NCI-H345 treated with DMSO at 0.1 percent for 48 hours (cell line): ENCODE data around the gene HTR1E.
"Not testable (repeated sequence)": the region's sequence is repeated elsewhere in the genome, so short reads cannot be mapped to it uniquely, and the experiment has no call there.

Source experiments
- DNase-seq: peaks from one replicate; lab custom pipeline; 2025; ENCODE audit not compliant: unreplicated experiment; lab: John Stamatoyannopoulos, UW

The HTR1E gene

GRCh38 chr6:86937219-86938079 lies at the start of gene HTR1E:
Gene HTR1E (plus strand): TSS chr6:86937528. CDS start chr6:87015335, 77,807 bp downstream.
- DNase-seq: no peak

DNA sequence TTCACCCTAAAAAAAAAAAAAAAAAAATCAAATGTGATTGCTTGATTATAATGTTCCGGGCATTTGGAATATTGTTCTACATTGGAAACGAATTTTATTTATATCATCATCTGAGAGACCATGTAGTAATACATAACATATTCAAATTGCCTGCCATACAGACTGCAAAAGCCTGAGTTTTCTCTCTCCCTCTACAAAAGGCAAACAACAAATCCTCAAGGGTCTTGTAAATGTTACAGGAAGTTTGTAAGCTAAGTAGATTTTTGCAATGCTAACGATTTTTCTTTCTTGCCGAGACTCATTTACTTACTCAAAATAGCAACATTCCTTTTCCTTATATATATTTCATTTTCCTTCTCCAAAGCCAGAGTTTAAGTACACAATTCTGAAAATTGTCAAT lies 49.0 kb upstream of the HTR1E start:
- DNase-seq: no peak

DNA sequence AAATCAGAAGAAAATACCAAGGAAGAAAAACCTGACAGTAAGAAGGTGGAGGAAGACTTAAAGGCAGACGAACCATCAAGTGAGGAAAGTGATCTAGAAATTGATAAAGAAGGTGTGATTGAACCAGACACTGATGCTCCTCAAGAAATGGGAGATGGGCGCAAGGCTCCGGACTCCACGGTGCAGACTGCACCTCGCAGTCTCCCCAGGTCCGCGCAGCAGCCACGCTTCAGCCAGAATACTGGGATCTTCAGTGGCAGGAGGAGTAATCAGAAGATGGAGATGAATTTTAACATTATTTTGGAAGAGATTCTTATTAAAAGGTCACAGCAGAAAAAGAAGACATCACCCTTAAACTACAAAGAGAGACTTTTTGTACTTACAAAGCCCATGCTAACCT lies 40.1 kb upstream of the HTR1E start:
- DNase-seq: not testable (repeated sequence)

GRCh38 chr6:86913795-86914194 lies 23.5 kb upstream of the HTR1E start:
- DNase-seq: no peak

- no peak for DNase-seq
These were observed 20.9 kb upstream of the HTR1E start for GRCh38 chr6:86916393-86916792.

GRCh38 chr6:86927138-86927537 lies 10.2 kb upstream of the HTR1E start:
- DNase-seq: not testable (repeated sequence)

DNA sequence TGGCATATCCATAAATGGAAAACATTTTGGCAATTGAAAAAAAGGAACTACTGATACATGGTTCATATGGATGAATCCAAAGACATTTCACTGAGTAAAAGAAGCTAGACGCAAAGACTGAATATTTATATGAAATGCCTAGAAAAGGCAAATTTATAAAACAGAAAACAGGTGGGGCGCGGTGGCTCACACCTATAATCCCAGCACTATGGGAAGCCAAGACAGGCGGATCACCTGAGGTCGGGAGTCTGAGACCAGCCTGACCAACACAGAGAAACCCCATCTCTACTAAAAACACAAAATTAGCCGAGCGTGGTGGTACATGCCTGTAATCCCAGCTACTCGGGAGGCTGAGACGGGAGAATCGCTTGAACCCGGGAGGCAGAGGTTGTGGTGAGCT lies 9.5 kb upstream of the HTR1E start:
- DNase-seq: not testable (repeated sequence)

GRCh38 chr6:86934365-86934764 lies 3.0 kb upstream of the HTR1E start:
- no peak for DNase-seq

- no peak for DNase-seq
These were observed 502 bp upstream of the HTR1E start for GRCh38 chr6:86936834-86937218.

GRCh38 chr6:86938814-86939213 lies 1.5 kb downstream of the HTR1E start:
- DNase-seq: no peak

DNA sequence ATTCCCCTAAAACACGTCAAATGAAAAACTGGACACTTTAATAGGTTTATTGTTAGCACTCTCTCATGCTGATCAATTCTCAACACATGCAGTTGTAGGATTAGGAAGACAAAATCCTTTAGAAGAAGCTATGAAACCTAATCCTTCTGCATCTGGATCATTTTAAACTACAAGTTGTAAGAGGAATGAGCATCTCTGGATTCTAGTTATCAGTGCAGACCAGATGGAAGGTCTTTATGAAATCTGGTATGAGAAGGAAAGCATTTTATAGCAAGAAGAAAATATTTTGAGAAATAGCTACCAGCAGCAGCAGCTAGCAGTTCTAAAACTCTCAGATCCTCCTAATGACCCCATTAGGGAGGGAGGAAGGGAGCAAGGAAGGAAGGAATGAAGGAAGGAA lies 4.1 kb downstream of the HTR1E start:
- no peak for DNase-seq

GRCh38 chr6:86942769-86943516 lies 5.6 kb downstream of the HTR1E start:
- DNase-seq: no peak

- DNase-seq: no peak
These were observed 6.6 kb downstream of the HTR1E start for GRCh38 chr6:86943819-86944407.

DNA sequence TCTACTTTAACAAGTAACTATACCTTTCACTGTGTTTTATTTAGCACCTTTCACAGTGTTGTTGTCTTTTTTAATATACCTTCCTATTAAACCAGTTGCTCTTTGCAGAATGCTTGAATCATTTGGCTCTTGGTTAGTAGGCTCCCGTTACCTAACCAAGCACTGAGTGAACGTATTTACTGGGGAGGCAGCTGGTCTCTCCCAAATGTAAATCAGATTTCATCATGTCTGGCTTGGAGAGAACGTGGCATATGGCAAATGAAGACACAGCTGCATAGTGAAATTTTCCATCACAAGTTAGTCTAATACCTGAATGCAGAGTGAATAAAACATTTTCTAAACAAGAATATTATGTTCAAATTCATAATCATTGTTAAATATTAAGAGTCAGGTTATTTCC lies 12.4 kb downstream of the HTR1E start:
- no peak for DNase-seq

DNA sequence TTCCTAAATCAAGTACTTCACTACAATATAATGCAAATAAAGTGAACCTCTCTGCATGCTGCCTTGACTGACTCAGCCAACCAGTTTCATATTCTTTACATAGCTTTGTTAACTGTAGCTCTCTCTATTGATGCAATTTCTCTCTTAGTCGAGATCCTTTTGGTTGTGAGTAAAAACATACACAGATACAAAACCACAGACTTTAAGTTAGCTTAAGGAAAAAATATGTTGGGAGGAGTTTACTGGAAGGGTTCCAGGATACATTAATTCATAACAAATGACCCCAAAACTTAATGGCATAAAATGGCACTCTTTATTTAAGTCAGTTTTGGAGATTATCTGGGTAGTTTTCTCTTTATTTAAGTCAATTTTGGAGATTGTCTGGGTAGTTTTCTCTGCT lies 15.7 kb downstream of the HTR1E start:
- DNase-seq: no peak

DNA sequence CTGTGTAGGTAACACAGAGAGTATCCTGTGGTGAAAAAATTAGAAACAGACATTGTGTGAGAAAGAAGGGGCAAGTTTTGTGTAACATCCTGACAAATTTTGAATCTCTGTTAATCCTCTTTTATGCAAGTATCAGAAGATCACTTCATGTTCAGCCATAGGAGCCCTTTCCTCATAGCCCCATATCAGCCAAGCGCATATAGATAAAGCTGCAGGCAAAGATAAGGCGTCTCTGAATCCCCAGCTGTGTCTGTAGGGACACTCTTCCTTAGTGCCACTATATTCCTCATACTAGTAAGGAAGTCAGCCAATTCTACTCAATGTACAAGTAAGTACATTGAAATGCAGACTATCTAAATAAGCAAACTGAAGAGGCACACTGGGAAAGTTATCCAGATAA lies 22.3 kb downstream of the HTR1E start:
- DNase-seq: no peak

GRCh38 chr6:86961455-86962200 lies 24.3 kb downstream of the HTR1E start:
- DNase-seq: no peak

- DNase-seq: no peak
These were observed 26.0 kb downstream of the HTR1E start for GRCh38 chr6:86963352-86963751.

DNA sequence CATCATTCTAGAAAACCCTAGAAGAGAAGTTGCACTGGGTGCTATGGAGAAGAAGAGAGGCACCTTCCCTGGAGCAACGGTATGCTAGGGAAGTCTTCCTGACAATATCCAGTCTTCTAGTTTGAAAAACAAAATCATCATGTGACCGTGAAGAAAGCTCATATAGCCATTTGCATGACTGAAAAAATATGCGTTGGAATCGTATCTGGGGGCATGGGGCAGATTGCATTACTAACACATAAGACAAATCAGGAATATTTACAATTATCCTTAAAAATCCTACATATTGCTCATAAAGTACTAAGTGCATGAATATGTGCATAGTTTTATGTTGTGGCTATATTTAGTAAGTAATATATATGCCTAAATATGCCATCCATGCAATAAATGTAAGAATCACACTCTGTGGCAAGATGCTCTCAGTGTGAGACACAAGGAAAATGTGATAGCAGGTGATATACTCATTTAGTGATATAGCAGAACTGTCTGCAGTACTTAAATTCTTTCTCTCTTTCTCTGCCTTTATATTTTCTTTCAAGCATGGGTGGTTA lies 26.8 kb downstream of the HTR1E start:
- no peak for DNase-seq

DNA sequence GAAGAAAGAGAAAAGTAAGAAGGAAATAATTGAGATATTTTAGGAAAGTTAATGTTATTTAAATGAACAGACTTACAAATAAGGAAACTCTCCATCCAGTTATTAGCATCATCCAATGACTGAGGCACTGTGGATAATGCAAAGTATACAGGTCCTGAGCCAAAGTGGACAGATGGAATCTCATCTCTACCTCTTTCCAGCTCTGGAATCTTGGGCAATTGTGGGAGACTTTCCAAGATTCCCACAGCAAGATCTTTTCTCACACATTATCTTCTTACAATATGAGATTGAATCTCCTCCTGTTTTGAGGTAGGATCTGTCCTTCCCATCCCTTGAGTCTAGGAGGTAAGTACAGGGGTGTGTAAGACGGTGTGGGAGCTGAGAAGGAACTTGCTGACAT lies 28.9 kb downstream of the HTR1E start:
- no peak for DNase-seq

DNA sequence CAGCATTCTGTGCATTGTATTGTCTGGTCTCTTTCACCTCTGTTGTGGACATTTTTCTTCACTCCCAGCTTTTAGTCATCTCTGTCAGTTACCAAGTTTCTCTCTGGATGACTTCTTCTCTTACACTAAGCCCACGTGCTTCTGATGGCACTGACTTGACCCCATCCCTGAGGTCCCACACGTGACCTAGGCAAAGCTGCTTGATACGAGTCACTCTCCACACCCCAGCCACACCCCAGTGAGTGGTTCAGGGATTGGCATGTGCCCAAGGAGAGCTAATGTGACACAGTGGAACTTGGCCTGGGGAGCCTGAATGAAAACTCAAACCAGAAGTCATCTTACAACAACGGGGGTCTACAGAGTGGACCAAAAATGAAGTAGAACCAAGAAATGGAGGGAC lies 32.2 kb downstream of the HTR1E start:
- no peak for DNase-seq
